GM21717 (cell line): ENCODE data around the gene SNAP47.

Experiments used
- ATAC-seq: cut with Tn5 transposase; IDR thresholded peaks from one replicate; pipeline ENCODE4 v1.9.1; 2021; ENCODE audit warnings: mild to moderate bottlenecking, moderate library complexity; ENCODE audit not compliant: unreplicated experiment

Gene SNAP47

GRCh38 chr1:227795732-227796131 lies 60.5 kb downstream of the SNAP47 start:
- ATAC-seq, result no peak

GRCh38 chr1:227796359-227796915 lies 61.2 kb downstream of the SNAP47 start:
- ATAC-seq, result no peak

- ATAC-seq, result no peak
Measured at GRCh38 chr1:227797144-227797543, 61.9 kb downstream of the SNAP47 start.

- ATAC-seq, result no peak
Measured at GRCh38 chr1:227797625-227798024, 62.4 kb downstream of the SNAP47 start.

GRCh38 chr1:227798078-227798802 lies 63.0 kb downstream of the SNAP47 start:
- no peak for ATAC-seq

GRCh38 chr1:227799756-227800155 lies 64.5 kb downstream of the SNAP47 start:
- no peak for ATAC-seq

GRCh38 chr1:227803933-227804332 lies 68.7 kb downstream of the SNAP47 start:
- ATAC-seq, result no peak

- ATAC-seq, result no peak
Measured at GRCh38 chr1:227805606-227806197, 70.5 kb downstream of the SNAP47 start.

GRCh38 chr1:227808566-227808965 lies 73.3 kb downstream of the SNAP47 start:
- ATAC-seq, result no peak

GRCh38 chr1:227809026-227809425 lies 73.8 kb downstream of the SNAP47 start:
- ATAC-seq, result no peak

- ATAC-seq, result no peak
Measured at GRCh38 chr1:227813962-227814361, 78.7 kb downstream of the SNAP47 start.

GRCh38 chr1:227815468-227816409 lies 80.5 kb downstream of the SNAP47 start, which contains the start of gene PRSS38:
Gene PRSS38, plus strand, starts transcription at chr1:227815675. Its CDS starts 42 bp downstream, at chr1:227815717.
- no peak for ATAC-seq

- no peak for ATAC-seq
Measured at GRCh38 chr1:227816750-227817446, 81.7 kb downstream of the SNAP47 start.

- no peak for ATAC-seq
Measured at GRCh38 chr1:227823537-227823936, 88.3 kb downstream of the SNAP47 start.

- ATAC-seq, result no peak
Measured at GRCh38 chr1:227824204-227824603, 89.0 kb downstream of the SNAP47 start.

- ATAC-seq, result no peak
Measured at GRCh38 chr1:227828786-227829185, 93.6 kb downstream of the SNAP47 start.
